Epithelial cell of proximal tubule (primary cell): Measurements from ENCODE around the gene NOCT. TPM values are rescaled to one million over a fixed set of nuclear protein-coding genes. Genes with fewer than 3 reads are reported as not detected.

ENCODE experiments used
- DNase-seq: peaks from one replicate; pipeline ENCODE4 v3.0.0-alpha.2; 2011; ENCODE audit warnings: low read depth
- H3K4me3 ChIP-seq: 2 replicates; pipeline ENCODE4 v1.5.1; 2011; ENCODE audit warnings: low read depth, mild to moderate bottlenecking, low read length
- total RNA-seq: library from RNA; depleted of rRNA; stranded (reverse); fragments of >200 nt; gene quantifications from 2 replicates; pipeline ENCODE4 v1.2.3, GENCODE V29; 2015
- TF ChIP-seq, protein P1 (sequence below): conservative IDR thresholded peaks from 2 replicates; pipeline ENCODE4 v1.5.1; 2012; ENCODE audit warnings: low read depth, mild to moderate bottlenecking, low read length

Gene NOCT
- total RNA-seq, 1 donor from 2014 or later: 27.4 TPM

DNA sequence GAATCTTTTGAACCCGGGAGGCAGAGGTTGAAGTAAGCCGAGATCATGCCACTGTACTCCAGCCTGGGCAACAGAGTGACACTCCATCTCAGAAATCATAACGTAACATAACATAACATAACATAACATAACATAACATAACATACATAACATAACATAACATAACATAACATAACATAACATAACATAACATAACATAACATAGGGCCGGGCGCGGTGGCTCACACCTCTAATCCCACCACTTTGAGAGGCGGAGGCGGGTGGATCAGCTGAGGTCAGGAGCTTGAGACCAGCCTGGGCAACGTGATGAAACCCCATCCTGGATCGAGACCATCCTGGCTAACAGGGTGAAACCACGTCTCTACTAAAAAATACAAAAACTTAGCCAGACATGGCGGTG lies 76.7 kb downstream of the NOCT start:
- TF ChIP-seq, protein P1, sequence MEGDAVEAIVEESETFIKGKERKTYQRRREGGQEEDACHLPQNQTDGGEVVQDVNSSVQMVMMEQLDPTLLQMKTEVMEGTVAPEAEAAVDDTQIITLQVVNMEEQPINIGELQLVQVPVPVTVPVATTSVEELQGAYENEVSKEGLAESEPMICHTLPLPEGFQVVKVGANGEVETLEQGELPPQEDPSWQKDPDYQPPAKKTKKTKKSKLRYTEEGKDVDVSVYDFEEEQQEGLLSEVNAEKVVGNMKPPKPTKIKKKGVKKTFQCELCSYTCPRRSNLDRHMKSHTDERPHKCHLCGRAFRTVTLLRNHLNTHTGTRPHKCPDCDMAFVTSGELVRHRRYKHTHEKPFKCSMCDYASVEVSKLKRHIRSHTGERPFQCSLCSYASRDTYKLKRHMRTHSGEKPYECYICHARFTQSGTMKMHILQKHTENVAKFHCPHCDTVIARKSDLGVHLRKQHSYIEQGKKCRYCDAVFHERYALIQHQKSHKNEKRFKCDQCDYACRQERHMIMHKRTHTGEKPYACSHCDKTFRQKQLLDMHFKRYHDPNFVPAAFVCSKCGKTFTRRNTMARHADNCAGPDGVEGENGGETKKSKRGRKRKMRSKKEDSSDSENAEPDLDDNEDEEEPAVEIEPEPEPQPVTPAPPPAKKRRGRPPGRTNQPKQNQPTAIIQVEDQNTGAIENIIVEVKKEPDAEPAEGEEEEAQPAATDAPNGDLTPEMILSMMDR: no peak
- no peak overlapping the region for H3K4me3 ChIP-seq
- no peak for DNase-seq

Other genes with a start within 250 kb of the NOCT start
- gene ELF2, start 161.4 kb downstream of the NOCT start, total RNA-seq: 17.1 and 24.1 TPM in 2 replicates